ENCODE measurements around the gene SMIM35. TPM values are rescaled to one million over a fixed set of nuclear protein-coding genes. Genes with fewer than 3 reads are reported as not detected.

SMIM35 gene
- total and polyA plus RNA-seq, 2 of the 13 experiments (the other 11 are each of a cell fraction or from before 2014, with no cell fraction given): not detected

GRCh38 chr11:118068945-118069612 lies 17.7 kb downstream of the SMIM35 start:
- ChIA-PET POLR2A (no interaction called here), CTCF (ENCODE audit: low intra/inter-chr PET ratio, low total read pairs) (interaction anchor here (0.6 to 1.4 kb wide), 2 partner anchors 103 to 901 kb away, joined by 3 to 5 read pairs; no protein-coding TSS in a partner anchor)
- Histone ChIP-seq H3K4me3 (replicated peaks in 1 of 3; ENCODE audit: insufficient read depth in 1 of 3, low read depth in 2 of 3, low read length in 3 of 3) (no peak overlapping the region), H3K4me1 (ENCODE audit: insufficient read depth, low read length) (no peaks in the 10 kb centered on the region), H3K36me3 (replicated peaks in 1 of 2; ENCODE audit: control insufficient read depth in 1 of 2, insufficient read depth in 2 of 2, low read length in 2 of 2) (no peaks in the 10 kb centered on the region), H3K27me3 (ENCODE audit: control insufficient read depth in 1 of 2, insufficient read depth in 2 of 2, low read length in 2 of 2) (peaks cover 0 to 18% of the 10 kb centered on the region in 2 experiments; a peak in 1 of 5 replicates), H3K79me2 (ENCODE audit: insufficient read depth, low read length) (no peaks in the 10 kb centered on the region), H3K27ac (ENCODE audit: extremely low read length, insufficient read depth, low read length) (no peak overlapping the region), H2AFZ (ENCODE audit: low read length) (no peak overlapping the region), H3K9ac (ENCODE audit: insufficient read depth, low read depth, low read length) (no peak overlapping the region), H4K20me1 (ENCODE audit: insufficient read depth, low read length) (no peaks in the 10 kb centered on the region), H3K4me2 (ENCODE audit: low read depth, low read length) (no peak overlapping the region), H3K9me3 (ENCODE audit: low read length) (no peaks in the 10 kb centered on the region)
- intact Hi-C loops (cut with micrococcal nuclease; ENCODE audit: unreplicated experiment): no loop called here
- 54% methylated on average over 10 of the region's 10 CpGs for WGBS (ENCODE audit: low lambda C conversion rate)
- in situ Hi-C loops (cut with HindIII; ENCODE audit: extremely low pct_ligation_motif_present, low pct_unique_long_range_greater_than_20kb): no loop called here
- no peak for DNase-seq (ENCODE audit: low spot score)
- no peak for ATAC-seq
- TF ChIP-seq ZNF687 (CRISPR knock-in tag; IDR thresholded peaks at IDR 0.05) (0 out of 2 replicates have a peak, but pooled peaks have one; percentile 1), PAF1 (CRISPR knock-in tag; IDR thresholded peaks at IDR 0.05) (no peak)
- no peak for FAIRE-seq
- no TSS peak for BruUV-seq (replicated peaks)
